ENCODE measurements around the gene ANKHD1. TPM values are rescaled to one million over a fixed set of nuclear protein-coding genes. Genes with fewer than 3 reads are reported as not detected.

Gene ANKHD1
- total and polyA plus RNA-seq, 9 of the 15 experiments (the other 6 are each of a cell fraction or from before 2014, with no cell fraction given) = 38.9 to 138 (median 78.7) TPM

- TF ChIP-seq, protein P1, sequence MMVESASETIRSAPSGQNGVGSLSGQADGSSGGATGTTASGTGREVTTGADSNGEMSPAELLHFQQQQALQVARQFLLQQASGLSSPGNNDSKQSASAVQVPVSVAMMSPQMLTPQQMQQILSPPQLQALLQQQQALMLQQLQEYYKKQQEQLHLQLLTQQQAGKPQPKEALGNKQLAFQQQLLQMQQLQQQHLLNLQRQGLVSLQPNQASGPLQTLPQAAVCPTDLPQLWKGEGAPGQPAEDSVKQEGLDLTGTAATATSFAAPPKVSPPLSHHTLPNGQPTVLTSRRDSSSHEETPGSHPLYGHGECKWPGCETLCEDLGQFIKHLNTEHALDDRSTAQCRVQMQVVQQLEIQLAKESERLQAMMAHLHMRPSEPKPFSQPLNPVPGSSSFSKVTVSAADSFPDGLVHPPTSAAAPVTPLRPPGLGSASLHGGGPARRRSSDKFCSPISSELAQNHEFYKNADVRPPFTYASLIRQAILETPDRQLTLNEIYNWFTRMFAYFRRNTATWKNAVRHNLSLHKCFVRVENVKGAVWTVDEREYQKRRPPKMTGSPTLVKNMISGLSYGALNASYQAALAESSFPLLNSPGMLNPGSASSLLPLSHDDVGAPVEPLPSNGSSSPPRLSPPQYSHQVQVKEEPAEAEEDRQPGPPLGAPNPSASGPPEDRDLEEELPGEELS (CRISPR knock-in tag; IDR thresholded peaks at IDR 0.05; ENCODE audit: borderline replicate concordance) = peak; percentile 84
- TF ChIP-seq CCNT2 (IDR thresholded peaks at IDR 0.05; ENCODE audit: borderline replicate concordance, extremely low read depth, insufficient read length, low read depth, low read length) (peak; percentile 34), CREB1 (IDR thresholded peaks at IDR 0.05) (peak; percentile 81), CREB1 (CRISPR knock-in tag; IDR thresholded peaks at IDR 0.05) (peak; percentile 90), ZNF224 (CRISPR knock-in tag; IDR thresholded peaks at IDR 0.05) (0 out of 2 replicates have a peak, but pooled peaks have one; percentile 73), FIP1L1 (IDR thresholded peaks at IDR 0.05; ENCODE audit: low read depth, low read length, poor library complexity, severe bottlenecking) (no peak), LARP7 (IDR thresholded peaks at IDR 0.05) (no peak), SRF (CRISPR knock-in tag; IDR thresholded peaks at IDR 0.05) (peak in 1 of 2 experiments; percentile 63; a peak in 1 of 4 replicates), FOXA3 (CRISPR knock-in tag; conservative IDR thresholded peaks at IDR 0.05 in 1 of 2, IDR thresholded peaks at IDR 0.05 in 1 of 2) (0 out of 4 replicates have a peak, but pooled peaks of 1 of the 2 experiments have one; percentile 76), SREBF1 (IDR thresholded peaks at IDR 0.05; ENCODE audit: borderline replicate concordance, low read depth, low read length) (0 out of 2 replicates have a peak, but pooled peaks have one; percentile 13), DMBX1 (CRISPR knock-in tag; IDR thresholded peaks at IDR 0.05; ENCODE audit: borderline replicate concordance) (peak; percentile 81), SP1 (CRISPR knock-in tag; IDR thresholded peaks at IDR 0.05) (peak; percentile 94), HEY1 (CRISPR knock-in tag; IDR thresholded peaks at IDR 0.05; ENCODE audit: borderline replicate concordance) (no peak), DIDO1 (tag; IDR thresholded peaks at IDR 0.05; ENCODE audit: low read depth) (no peak), TARDBP (IDR thresholded peaks at IDR 0.05) (no peak), KDM2B (CRISPR knock-in tag; IDR thresholded peaks at IDR 0.05) (peak; percentile 74; the same call in 1 of the 2 replicates), HOMEZ (CRISPR knock-in tag; IDR thresholded peaks at IDR 0.05) (no peak), YY1 (IDR thresholded peaks at IDR 0.05; ENCODE audit: borderline replicate concordance in 1 of 3, control insufficient read depth in 1 of 3, extremely low read depth in 1 of 3, insufficient read depth in 3 of 3, insufficient read length in 1 of 3, insufficient replicate concordance in 2 of 3, low read depth in 1 of 3, low read length in 2 of 3) (peak in 2 of 3 experiments; percentile 39 to 47), POLR3A (IDR thresholded peaks at IDR 0.05; ENCODE audit: borderline replicate concordance, extremely low read depth, insufficient read depth, insufficient read length) (no peak), RBM14 (IDR thresholded peaks at IDR 0.05; ENCODE audit: borderline replicate concordance, insufficient read depth, low read depth, low read length) (no peak), SIN3A (IDR thresholded peaks at IDR 0.05; ENCODE audit: borderline replicate concordance in 2 of 2, control insufficient read depth in 1 of 2, low read depth in 2 of 2, low read length in 2 of 2) (peak; percentile 37 to 88; a peak in 1 of 4 replicates), BRD4 (IDR thresholded peaks at IDR 0.05) (0 out of 2 replicates have a peak, but pooled peaks have one; percentile 34)
Measured at GRCh38 chr5:140547508-140548299, 146.1 kb downstream of the ANKHD1 start, which contains the start of gene EIF4EBP3 (continued).
